Measurements from ENCODE around the gene RPUSD1.

- TF ChIP-seq CTCF (IDR thresholded peaks at IDR 0.05) (no peak), POLR2A (IDR thresholded peaks at IDR 0.05) (no peak)
Observed at GRCh38 chr16:824601-825000, 36.4 kb upstream of the RPUSD1 start.

All from heart left ventricle (tissue), 13 donors.